Activated T-cell treated with anti-CD3 and anti-CD28 coated beads for 24 hours (primary cell): ENCODE results near the gene ADAMTS13.
"Not testable (repeated sequence)": the region's sequence is repeated elsewhere in the genome, so short reads cannot be mapped to it uniquely, and the experiment has no call there.

Experiments
- DNase-seq: peaks from one replicate; pipeline ENCODE4 v3.0.0-alpha.2; 2020; ENCODE audit warnings: low read depth

ADAMTS13 gene

DNA sequence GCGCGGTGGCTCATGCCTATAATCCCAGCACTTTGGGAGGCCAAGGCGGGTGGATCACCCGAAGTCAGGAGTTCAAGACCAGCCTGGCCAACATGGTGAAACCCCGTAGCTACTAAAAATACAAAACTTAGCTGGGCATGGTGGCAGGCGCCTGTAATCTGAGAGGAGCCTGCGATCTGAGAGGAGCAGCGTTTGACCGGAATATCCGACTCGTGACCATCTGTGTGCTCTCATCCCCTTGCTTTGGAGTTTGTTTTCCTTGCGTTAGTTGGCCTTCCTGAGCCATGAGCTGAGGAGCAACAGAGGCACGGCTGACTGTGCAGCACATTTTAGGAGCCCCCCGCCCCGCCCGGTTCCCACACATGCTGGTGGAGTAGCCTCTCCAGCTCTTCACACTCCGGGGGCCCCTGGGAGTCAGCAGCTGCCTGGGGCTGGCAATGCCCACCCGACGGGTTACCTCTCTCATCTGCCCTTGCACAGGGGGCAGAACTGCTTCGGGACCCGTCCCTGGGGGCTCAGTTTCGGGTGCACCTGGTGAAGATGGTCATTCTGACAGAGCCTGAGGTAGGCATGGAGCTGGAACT, 3.0 kb downstream of the ADAMTS13 start:
- no peak for DNase-seq

DNA sequence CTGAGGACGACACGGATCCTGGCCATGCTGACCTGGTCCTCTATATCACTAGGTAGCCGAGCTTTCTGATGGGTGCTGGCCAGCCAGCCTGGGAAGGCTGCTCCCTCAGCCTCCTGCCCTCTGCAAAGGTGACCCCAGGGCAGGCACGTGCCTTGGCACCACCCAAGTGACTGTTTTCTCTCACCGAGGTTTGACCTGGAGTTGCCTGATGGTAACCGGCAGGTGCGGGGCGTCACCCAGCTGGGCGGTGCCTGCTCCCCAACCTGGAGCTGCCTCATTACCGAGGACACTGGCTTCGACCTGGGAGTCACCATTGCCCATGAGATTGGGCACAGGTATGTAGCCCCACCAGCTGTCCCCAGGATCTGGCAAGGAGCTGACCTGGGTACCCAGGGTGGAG, 3.8 kb downstream of the ADAMTS13 start:
- DNase-seq, result no peak

DNA sequence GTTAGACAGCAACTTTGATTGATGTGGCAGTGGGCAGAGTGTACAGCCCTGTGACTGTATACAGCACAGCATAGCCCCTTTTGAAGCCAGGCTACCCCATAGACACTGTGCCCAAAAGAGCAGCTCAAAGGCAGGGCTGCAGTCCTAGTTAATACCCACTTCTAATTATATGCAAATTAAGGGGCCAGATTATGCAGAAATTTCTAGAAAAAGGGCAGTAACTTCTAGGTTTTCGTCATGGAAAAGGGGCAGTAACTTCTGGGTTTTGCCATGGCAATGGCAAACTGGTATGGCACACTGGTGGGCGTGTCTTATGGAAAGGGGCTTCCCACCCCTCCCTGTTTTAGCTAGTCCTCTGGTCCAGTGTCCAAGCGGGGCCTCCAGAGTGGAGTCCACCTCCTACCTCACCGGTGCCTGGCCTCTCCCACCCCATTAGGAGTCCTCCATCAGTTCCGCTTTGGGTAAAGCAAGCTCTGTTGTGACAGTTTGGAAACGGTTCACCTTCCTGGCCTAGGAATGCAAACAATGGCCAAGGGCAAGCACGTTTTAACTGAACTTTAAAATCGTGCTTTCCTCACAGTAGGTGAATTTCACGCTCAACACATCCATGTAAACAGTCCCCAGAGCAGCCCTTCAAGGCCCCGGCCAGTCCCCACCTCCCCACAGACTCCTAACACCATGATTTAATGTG, 5.6 kb downstream of the ADAMTS13 start:
- DNase-seq, result no peak

DNA sequence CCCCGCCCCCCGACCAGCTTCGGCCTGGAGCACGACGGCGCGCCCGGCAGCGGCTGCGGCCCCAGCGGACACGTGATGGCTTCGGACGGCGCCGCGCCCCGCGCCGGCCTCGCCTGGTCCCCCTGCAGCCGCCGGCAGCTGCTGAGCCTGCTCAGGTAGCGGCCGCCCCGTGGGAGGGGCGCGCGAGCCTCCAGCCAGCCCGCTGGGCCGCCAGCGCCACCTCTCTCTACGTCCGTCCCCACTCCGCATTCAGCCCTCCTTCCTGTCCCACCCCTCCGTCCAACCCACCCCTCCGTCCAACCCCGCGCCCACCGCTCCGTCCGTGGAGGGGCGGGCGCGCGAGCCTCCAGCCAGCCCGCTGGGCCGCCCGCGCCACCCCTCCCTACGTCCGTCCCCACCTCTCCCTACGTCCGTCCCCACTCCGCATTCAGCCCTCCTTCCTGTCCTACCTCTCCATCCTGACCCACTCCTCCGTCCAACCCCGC, 6.5 kb downstream of the ADAMTS13 start:
- no peak for DNase-seq

DNA sequence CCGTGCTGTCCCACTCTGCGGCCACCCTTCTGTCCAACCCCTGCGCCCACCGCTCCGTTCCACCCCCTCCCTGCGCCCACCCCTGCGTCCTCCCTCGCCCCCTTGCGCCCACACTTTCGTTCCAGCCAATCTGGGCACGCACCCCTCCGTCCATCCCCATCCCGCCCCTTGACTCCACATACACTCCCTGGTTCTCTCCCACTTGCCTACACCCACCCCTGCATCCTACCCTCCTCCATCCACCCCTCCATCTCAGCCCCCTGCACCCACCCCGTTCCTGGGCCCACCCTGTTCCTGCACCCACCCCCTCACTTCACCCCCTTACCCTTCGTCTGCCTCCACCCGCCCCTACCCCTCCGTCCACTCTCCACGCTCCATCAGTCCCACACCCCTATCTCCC, 7.0 kb downstream of the ADAMTS13 start:
- no peak for DNase-seq

DNA sequence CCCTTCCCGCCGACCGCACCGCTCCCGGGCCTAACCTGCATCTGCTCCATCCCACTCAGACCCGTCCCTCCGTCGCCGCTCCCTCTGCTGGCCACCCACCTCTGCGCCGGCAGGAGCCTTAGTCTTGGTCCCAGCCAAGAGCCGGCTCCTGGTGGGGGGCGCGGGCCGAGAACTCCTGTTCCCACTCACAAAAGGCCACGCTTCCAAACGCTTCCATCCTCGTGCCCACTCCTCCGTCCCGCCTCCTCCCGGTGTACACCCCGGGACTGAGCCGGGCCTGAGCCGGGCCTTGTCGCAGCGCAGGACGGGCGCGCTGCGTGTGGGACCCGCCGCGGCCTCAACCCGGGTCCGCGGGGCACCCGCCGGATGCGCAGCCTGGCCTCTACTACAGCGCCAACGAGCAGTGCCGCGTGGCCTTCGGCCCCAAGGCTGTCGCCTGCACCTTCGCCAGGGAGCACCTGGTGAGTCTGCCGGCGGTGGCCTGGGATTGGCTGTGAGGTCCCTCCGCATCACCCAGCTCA, 7.5 kb downstream of the ADAMTS13 start:
- DNase-seq, result no peak

DNA sequence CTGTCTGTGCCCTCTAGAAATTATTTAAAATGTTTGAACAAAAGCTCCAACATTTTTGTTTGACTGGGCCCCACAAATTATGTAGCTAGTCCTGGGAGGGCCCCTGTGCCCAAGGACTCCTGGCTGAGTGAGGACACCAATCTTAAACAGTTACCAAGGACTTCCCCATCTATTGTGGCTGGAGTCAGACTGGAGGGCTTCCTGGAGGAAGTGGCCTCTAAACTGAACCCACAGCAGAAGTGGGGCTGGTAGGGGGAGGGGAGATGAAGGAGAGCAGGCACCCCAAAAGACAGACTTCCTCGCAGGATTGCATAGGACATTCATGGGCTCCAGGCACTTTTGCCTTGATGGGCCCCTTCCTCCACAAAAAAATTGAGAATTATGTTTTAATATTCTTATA, 8.1 kb downstream of the ADAMTS13 start:
- DNase-seq, result no peak

DNA sequence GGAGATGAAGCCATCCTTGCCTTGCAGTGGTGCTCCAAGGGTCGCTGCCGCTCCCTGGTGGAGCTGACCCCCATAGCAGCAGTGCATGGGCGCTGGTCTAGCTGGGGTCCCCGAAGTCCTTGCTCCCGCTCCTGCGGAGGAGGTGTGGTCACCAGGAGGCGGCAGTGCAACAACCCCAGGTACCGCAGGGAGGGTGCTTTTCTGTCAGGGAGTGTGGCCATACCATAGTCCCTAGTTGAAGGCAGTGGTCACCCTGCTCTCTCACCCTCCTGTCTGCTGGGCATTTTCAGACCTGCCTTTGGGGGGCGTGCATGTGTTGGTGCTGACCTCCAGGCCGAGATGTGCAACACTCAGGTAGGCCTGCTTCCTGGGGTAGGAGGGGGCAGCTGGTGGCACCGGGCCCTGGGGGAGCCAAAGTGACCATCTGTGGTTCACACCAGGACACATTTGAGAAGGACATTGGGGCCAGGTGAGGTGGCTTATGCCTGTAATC, 11.2 kb downstream of the ADAMTS13 start:
- no peak for DNase-seq

DNA sequence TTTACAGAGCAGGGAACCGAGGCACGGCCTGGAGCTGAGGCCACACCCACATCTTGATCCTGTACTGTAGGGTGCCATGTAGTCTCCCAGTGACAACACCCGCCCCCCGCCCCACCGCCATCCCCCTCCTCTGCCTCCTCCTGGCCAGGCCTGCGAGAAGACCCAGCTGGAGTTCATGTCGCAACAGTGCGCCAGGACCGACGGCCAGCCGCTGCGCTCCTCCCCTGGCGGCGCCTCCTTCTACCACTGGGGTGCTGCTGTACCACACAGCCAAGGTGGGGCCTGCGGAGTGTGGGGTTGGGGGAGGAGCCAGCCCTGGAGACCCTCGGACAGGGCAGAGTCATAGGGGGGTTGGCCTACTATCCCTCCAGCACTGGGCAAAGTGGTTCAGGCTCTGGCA, 14.5 kb downstream of the ADAMTS13 start:
- DNase-seq, result no peak

DNA sequence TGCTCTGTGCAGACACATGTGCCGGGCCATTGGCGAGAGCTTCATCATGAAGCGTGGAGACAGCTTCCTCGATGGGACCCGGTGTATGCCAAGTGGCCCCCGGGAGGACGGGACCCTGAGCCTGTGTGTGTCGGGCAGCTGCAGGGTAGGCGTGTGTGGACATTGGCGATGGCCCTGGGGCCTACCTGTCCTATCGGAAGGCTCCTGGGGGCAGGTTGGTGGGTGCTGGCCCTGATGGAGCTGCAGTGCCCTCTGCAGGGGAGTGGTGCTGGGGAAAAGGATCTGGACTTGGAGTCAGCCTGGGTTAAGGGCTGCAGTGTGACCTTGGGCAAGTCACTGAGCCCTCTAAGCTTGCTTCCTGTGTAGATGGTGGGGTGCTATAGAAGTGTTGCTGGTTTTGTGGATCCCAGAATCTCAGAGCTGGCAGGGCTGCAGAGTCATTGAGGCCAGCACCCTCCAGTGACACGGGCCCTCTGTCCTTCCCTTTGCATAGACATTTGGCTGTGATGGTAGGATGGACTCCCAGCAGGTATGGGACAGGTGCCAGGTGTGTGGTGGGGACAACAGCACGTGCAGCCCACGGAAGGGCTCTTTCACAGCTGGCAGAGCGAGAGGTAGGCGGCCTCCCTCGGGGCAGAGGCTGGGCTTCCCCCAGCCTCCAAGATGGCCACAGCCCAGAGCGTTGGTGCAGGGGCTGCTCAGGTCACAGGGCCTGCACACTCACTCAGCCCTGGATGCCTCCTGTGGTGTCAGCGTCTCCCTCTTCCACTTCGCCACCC, 15.8 kb downstream of the ADAMTS13 start:
- DNase-seq, result no peak

DNA sequence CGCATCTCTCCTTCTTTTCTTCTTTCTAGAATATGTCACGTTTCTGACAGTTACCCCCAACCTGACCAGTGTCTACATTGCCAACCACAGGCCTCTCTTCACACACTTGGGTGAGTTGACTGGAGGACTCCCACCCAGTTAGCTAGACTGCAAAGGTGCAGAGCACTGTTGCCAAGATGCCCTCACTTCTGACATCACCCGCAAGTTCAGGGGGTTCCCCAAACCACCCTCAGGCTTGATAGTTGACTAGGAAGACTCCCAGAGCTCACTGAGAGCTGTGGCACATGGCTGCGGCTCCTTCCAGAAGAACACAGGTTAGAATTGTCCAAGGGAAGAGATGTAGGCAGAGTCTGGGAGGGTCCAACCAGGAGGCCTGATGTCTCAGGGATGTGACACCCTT, 17.2 kb downstream of the ADAMTS13 start:
- DNase-seq, result no peak

DNA sequence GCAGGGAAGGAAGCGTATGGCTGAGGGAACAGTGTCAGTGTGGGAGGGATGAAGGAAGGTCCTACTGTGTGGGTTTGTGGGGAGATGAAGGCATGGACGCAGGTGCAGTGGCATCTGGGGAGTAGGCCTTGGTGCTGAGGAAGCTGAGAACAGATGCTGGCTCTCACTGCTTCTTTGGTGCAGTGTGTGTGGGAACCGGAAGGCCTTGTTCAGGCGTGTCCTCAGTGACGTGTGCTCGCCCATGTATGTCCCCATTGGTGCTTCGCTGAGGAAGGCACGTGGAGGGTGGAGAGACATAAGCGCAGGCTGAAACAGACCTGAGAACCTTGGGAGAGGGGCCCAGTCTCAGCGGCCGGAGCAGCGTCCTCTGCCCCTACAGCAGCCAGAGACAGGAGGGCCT, 18.7 kb downstream of the ADAMTS13 start:
- DNase-seq, result no peak

DNA sequence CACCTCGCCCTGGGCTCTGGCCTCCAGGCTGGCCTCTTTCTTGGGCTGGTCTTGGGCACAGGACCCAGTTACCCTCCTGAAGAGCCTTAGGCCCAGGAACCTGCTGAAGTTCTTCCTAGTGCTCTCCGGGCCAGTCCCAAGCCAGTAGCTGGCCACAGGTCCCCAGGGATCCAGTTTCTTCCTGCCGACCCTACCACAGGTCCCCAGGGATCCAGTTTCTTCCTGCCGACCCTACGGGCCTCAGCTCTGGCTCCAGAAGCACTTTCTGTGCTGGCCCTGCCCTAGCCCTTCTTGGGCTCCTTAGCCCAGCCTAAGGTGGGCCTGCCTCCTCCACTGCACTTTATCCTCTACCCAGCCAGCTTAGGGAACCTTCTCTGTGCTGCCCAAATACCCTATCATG, 19.4 kb downstream of the ADAMTS13 start:
- no peak for DNase-seq

DNA sequence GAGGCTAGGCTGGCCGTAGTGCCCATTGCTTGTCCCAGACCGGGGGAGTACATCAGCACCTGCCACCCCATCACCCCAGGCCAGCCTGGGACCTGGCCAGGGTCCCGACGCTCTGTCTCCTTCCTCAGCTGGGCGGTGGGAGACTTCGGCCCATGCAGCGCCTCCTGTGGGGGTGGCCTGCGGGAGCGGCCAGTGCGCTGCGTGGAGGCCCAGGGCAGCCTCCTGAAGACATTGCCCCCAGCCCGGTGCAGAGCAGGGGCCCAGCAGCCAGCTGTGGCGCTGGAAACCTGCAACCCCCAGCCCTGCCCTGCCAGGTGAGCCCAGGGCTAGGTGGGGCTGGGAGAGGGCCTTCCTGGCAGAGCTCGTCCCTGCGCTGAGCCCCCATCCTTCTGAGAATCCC, 21.1 kb downstream of the ADAMTS13 start:
- no peak for DNase-seq

DNA sequence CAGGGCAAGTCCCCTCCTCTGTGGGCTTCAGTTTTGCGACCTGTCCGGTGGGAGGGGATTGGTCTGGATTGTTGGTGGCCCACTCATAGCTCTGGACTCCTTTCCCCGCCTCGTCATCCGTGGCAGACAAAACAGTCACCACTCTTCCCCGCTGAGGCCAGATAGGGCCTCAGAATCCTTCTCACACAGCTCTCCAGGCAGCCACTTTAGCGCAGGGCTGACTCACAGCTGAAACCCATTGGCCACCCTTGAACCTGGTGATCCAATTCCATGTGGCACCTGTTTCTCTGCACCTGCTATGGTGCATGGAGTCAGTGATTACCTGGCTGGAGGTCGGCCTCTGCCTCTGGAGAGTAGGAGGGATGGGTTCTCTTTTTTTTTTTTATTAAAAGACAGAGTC, 21.8 kb downstream of the ADAMTS13 start:
- DNase-seq, result no peak

DNA sequence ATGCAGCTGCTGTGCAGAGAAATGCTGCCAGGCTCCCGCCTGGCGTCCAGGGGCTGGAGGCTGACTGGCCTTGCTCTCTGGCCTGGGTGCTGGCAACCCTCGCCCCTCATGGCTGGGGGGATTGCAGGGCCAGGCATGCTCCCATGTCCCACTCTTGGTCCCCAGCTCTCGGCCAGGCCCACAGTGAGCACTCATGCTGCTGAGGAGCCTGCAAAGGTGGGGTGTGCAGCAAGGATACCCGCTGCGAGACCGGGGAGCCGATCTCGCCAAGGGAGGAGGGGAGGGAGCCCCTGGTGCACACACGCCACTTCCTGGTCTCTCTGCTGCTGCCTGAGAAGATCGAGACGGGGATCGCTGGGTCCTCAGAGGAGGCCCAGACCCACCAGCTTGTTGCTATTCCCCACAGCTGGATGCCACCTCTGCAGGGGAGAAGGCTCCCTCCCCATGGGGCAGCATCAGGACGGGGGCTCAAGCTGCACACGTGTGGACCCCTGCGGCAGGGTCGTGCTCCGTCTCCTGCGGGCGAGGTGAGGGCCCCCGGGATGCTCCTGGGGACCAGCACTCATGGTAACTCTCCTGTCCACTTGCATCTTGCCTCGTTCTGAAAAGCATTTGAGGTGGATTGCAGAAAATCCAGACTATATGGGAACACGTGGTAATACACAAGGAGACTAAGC, 23.3 kb downstream of the ADAMTS13 start:
- DNase-seq, result no peak

DNA sequence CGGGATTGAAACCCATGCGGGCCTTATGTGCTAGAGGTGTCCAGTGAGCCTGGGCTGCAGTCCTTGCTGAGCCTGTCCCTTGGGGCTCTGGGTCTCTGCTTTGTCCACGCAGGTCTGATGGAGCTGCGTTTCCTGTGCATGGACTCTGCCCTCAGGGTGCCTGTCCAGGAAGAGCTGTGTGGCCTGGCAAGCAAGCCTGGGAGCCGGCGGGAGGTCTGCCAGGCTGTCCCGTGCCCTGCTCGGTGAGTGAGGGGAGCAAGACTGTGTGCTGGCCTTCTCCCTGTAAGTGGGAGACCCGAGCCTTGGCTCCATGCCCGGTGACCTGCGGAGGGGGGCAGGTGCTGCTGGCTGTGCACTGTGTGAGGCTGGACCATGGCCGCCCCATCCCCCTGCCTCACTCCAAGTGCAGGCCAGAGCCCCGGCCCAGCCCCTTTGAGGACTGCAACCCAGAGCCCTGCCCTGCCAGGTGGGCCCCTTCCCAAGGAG, 26.4 kb downstream of the ADAMTS13 start:
- DNase-seq, result no peak

DNA sequence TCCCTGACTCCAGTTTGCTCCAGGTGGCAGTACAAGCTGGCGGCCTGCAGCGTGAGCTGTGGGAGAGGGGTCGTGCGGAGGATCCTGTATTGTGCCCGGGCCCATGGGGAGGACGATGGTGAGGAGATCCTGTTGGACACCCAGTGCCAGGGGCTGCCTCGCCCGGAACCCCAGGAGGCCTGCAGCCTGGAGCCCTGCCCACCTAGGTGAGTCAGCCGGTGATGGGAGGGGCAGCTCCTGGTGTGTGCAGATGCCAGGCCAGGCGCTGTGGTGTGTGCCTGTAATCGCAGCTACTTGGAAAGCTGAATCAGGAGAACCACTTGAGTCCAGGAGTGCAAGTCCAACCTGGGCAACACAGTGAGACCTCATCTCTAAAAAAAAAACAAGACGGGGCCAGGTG, 27.6 kb downstream of the ADAMTS13 start:
- DNase-seq, result no peak

DNA sequence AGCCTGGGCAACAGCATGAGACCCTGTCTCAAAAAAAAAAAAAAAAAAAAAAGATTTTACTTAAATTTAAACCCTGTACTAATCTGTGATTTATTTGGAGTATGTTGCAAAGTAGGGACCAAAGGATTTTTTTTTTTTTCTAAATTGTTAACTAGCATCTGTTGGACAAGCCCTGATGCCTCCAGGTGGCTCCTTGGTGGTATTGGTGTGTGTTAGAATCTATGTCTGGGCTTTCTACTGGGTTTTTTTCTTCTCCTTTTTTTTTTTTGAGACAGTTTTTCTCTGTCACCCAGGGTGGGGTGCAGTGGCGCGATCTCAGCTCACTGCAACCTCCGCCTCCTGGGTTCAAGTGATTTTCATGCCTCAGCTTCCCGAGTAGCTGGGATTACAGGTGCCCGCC, 29.7 kb downstream of the ADAMTS13 start:
- not testable (repeated sequence) for DNase-seq

DNA sequence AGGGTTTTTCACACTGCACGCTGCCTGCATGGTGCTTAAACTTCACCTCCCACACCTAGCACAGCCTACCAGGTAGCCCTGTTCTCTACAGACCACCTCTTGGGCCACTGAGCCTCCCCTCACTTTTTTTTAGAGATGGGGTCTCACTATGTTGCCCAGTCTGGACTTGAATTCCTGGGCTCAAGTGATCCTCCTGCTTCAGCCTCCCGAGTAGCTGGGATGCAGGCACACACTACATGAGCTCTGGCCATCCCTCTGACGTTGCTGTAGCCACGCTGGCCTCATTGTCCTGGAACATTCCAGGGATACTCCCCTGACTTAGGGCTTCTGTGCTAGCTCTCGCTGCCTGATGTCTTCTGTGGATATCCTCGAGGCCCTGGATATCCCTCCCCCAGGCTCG, 30.4 kb downstream of the ADAMTS13 start:
- DNase-seq, result no peak

DNA sequence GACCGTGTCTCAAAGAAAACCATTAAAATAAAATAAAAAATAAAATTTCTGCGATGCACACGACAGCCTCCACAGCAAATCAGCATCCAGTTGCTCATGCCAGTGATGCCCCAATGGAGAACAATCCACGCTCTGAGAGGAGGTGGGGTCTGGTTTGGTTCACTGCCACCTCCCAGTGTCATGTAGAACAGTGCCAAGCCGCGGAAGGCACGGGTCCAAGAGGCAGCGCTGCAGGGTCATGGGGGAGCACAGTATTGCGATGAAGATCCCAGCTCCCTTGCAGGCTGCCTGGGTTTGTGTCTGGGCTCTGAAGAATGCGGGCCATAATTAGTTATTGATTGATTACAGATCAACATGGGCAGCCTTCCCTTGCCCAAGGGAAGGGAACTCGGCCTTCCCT, 31.5 kb downstream of the ADAMTS13 start:
- no peak for DNase-seq

DNA sequence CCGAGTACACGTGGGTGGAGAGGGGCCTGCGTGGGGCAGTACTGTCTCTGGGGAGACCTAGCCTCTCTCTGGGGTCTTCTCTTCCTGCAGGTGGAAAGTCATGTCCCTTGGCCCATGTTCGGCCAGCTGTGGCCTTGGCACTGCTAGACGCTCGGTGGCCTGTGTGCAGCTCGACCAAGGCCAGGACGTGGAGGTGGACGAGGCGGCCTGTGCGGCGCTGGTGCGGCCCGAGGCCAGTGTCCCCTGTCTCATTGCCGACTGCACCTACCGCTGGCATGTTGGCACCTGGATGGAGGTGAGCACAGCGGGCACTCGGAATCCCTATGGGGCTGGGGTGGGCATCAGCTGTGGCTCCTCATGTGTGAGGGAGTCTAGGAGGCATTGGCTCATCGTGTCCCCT, 32.2 kb downstream of the ADAMTS13 start:
- no peak for DNase-seq
